Neural cell (in vitro differentiated cells): ENCODE data around the gene PGAP2.

Source experiments
- EZH2 ChIP-seq: fragments of 200-600, 300-800 bp; shearing (Covaris generic), sonication (generic); IDR thresholded peaks from 2 replicates; pipeline ENCODE4 v1.6.1; 2014; ENCODE audit warnings: antibody characterized with exemption, low read length, borderline replicate concordance, mild to moderate bottlenecking; ENCODE audit not compliant: insufficient read depth, poor library complexity, severe bottlenecking
- POLR2AphosphoS5 ChIP-seq: IDR thresholded peaks from 2 replicates; pipeline ENCODE4 v1.6.1; 2012
- TF ChIP-seq, protein P1 (sequence below): fragments of 450-650 bp; IDR thresholded peaks from 2 replicates; pipeline ENCODE4 v1.5.1; 2014; ENCODE audit warnings: antibody characterized with exemption, mild to moderate bottlenecking, moderate library complexity; ENCODE audit not compliant: poor library complexity, severe bottlenecking

DNA sequence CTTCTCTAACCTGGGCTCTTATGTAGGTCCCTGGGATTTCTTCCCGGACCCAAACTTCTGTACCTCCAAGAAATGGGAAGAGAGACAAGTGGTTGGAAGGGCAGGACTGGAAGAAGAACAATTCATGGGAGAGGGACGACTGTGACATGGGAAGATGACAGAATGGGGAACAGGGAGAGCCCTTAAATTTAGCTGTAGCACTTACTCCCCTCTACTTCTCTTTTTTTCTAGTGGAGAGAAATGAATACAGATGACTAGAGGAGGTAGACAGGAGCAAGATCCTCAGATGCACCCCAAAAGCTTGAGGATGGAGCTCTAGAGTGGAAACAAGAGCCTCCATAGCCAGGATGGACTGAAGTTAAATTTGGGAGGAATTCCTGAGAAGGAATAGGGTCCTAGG lies 30.1 kb downstream of the PGAP2 start:
- TF ChIP-seq, protein P1, sequence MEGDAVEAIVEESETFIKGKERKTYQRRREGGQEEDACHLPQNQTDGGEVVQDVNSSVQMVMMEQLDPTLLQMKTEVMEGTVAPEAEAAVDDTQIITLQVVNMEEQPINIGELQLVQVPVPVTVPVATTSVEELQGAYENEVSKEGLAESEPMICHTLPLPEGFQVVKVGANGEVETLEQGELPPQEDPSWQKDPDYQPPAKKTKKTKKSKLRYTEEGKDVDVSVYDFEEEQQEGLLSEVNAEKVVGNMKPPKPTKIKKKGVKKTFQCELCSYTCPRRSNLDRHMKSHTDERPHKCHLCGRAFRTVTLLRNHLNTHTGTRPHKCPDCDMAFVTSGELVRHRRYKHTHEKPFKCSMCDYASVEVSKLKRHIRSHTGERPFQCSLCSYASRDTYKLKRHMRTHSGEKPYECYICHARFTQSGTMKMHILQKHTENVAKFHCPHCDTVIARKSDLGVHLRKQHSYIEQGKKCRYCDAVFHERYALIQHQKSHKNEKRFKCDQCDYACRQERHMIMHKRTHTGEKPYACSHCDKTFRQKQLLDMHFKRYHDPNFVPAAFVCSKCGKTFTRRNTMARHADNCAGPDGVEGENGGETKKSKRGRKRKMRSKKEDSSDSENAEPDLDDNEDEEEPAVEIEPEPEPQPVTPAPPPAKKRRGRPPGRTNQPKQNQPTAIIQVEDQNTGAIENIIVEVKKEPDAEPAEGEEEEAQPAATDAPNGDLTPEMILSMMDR = no peak
- TF ChIP-seq EZH2 (no peak), POLR2AphosphoS5 (no peak)
